Left kidney (tissue), 8 donors: ENCODE results near the gene DEFB113. TPM values are rescaled to one million over a fixed set of nuclear protein-coding genes. Genes with fewer than 3 reads are reported as not detected.
"Not testable (repeated sequence)": the region's sequence is repeated elsewhere in the genome, so short reads cannot be mapped to it uniquely, and the experiment has no call there.

Source experiments
- DNase-seq: peaks from one replicate; pipeline ENCODE4 v3.0.0-alpha.2; 2013
- long read RNA-seq, 8 donors: transcript quantifications; one replicate each; lab custom pipeline, GENCODE V29; 2026
- polyA plus RNA-seq: library from polyadenylated mRNA; unstranded; fragments of 120-200 nt; gene quantifications from one replicate; pipeline ENCODE4 v1.2.1, GENCODE V29; 2013; ENCODE audit not compliant: insufficient read length

The DEFB113 gene
- not detected for polyA plus RNA-seq
- long read RNA-seq, donor 1: 0 reads
- long read RNA-seq, donor 2: 0 reads
- long read RNA-seq, donor 3: 0 reads
- long read RNA-seq, donor 4: 0 reads
- long read RNA-seq, donor 5: 0 reads
- long read RNA-seq, donor 6: 0 reads
- long read RNA-seq, donor 7: 0 reads
- long read RNA-seq, donor 8: 0 reads

DNA sequence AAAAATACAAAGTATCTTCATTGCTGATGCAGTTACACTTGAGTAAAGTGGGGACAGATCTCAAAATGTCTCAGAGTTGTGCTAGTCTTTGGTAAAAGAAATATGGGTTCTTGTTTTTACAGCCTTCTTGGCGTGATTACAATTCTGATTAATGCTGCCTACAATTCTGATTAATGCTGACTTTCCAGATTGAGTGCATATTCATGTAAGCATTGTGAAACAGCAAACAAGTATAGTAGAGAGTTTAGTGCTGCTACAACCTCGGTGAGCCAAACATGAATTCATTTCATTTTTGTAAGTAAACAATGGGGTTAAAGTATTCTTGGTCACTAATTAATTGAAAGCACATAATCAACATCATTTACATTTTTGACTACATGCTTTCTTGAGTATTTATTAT, at the start of gene DEFB113:
DEFB113 (minus strand) TSS at position 21 of the 400 bp plus-strand sequence; CDS start at position 21, 0 bp downstream.
- DNase-seq: no peak

- no peak for DNase-seq
Measured at GRCh38 chr6:50007819-50008218, 38.4 kb upstream of the DEFB113 start.

- no peak for DNase-seq
Measured at GRCh38 chr6:50003139-50003538, 33.7 kb upstream of the DEFB113 start.

- DNase-seq: no peak
Measured at GRCh38 chr6:49995278-49995677, 25.9 kb upstream of the DEFB113 start.

GRCh38 chr6:49988900-49989299, 19.5 kb upstream of the DEFB113 start:
- DNase-seq: no peak

DNA sequence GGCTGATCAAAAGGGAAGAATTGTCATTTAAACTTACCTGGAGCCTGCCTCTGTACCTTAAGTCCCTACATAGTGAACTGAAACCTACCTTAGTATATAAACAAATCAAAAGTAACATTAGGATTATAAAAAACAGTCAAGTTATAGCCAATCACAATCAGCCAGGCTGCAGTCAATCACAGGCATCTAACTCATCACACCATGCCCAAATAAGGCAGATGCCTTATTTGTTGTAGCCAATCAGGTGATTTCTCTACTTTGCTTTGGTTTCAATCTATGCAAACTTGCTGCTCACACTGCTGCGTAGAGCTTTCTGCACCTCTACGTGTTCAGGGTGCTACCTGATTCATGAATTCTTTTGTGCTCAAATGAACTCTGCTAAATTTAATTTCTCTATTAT, 18.3 kb upstream of the DEFB113 start:
- DNase-seq: no peak

DNA sequence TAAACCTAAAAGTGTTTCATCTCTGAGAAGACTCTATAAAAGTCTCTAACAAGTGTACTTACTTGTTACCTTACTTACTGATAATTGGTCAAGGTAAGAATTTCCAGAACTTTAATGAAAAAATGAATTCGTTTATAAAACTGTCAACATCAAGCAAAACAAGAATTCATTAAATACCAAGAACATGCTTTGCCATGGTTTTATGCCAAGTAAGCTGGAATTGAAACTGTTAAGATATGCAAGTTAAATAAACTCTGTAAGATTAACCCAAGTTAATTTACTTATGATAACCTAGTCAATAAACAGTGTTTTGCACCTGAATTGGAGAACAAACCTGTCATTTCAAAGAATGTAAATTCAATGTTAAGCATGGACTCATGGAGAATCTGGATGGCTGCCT, 17.1 kb upstream of the DEFB113 start:
- no peak for DNase-seq

DNA sequence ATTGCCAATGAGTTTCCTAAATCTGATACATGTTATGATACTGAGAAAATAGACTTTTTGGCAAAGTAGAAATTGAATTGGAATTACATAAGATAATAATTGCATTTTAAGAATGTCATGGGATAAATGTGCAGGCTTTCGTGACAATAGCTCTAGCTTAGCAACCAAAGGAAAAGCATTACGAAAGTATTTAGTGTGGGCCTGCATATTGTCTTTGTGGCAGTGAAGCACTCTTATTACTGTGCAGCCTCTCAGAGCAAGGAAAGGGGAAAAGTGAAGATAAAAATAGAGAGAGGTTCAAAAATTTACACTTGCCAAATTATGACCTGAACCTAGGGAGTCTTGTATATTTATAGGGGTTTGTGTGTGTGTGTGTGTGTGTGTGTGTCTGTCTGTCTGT, 12.6 kb upstream of the DEFB113 start:
- DNase-seq: no peak

- no peak for DNase-seq
Measured at GRCh38 chr6:49980898-49981297, 11.5 kb upstream of the DEFB113 start.

DNA sequence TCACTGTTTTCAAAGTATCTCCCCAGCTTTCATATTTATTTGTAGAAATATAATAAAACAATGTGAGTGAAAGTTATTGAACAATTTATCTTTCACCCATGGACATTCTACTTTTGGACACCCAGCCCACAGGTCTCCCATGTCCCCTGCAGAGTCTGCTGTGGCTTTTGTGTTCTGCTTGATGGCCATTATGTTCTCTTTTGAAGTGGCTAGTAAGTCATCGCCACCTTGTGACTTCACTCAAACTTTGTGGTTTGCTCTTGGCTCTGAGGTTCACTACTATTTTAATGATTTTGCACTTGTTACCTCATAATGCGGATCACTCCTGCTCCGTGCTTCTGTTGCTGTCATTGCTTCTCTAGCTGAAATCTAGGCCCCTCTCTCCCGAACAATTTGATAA, 10.2 kb upstream of the DEFB113 start:
- no peak for DNase-seq

GRCh38 chr6:49978332-49979226, 9.2 kb upstream of the DEFB113 start:
- DNase-seq: no peak

DNA sequence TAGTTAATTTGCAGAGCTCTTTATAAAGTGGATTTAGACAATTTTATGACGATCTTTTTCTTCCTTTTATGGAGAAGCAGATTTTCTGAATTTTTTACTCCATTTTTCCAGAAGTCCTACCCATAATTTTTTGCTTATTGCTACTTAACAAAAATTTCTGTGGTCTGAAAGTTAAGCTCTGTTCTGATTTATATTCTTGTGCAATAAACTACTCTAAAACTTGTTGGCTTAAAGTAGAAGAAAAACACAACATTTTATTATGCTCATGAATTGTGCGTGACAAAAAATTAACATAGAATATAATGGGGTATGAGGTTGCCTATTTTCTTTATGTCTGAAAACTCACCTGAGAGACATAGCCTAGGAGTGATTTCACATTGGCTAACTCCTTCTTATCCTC, 2.6 kb downstream of the DEFB113 start:
- no peak for DNase-seq

GRCh38 chr6:49966334-49966733, 3.1 kb downstream of the DEFB113 start:
- no peak for DNase-seq

GRCh38 chr6:49964064-49964463, 5.4 kb downstream of the DEFB113 start, which contains the start of gene DEFB114:
TSS of gene DEFB114 (minus strand) at chr6:49964164. CDS start at chr6:49964105, 59 bp downstream.
- no peak for DNase-seq

- DNase-seq: no peak
Measured at GRCh38 chr6:49958180-49958579, 11.2 kb downstream of the DEFB113 start.

GRCh38 chr6:49955847-49956246, 13.6 kb downstream of the DEFB113 start:
- DNase-seq: no peak

DNA sequence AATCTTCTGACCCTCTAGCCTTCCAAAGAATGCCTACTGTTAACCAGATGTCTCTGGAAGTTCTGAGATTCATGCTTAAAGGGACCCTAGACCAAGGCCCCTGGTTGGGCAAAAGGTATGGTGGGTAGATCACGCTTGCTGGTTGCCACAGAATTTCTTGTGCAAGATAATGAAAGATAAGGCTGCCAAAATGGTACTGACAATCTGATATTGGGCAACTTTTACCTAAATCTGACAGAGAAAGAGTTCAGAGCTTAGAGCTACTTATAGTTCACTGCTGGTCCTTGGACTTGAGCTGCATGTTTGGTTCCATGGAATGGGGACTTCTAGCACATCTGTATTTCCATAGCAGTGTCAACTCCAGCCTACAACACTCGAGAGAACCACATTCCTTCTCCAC, 17.5 kb downstream of the DEFB113 start:
- no peak for DNase-seq

- no peak for DNase-seq
Measured at GRCh38 chr6:49950415-49950751, 19.0 kb downstream of the DEFB113 start.

DNA sequence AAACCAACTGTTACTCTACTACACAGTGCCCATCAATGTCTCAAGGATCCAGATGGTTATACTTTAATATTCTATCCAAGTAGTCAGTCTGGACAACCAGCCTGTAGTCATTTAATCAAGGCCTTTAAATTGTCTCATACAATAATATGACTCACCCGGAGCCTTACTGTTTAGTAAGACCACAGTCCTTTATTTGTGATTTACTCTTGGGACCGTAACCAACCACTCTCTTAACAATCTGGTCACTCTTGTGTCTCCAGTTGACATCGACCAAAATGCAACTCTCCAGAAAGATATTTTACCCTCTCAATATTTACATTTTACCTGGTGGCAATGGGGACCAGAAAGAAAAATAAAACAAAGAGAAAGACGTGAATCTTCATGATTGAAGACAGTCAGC, 20.4 kb downstream of the DEFB113 start:
- no peak for DNase-seq

DNA sequence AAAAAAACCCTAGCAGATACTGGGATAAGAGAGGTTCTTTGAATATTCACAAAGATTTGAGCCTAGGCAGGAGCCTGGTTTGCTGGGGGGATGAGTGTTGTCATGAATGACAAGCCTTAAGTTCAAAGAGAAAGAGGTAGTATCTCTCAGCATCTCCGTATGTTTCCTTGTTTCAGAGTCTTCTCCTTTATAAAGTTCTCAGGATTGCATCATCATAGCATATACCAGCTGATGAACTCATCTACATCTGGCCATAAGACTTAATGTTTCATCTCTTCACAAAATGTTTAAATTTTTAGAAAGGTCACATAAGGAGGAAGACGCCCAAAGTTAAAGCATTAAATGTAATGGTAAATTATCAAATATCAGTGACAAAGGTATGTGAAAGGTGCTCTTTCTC, 22.6 kb downstream of the DEFB113 start:
- no peak for DNase-seq

DNA sequence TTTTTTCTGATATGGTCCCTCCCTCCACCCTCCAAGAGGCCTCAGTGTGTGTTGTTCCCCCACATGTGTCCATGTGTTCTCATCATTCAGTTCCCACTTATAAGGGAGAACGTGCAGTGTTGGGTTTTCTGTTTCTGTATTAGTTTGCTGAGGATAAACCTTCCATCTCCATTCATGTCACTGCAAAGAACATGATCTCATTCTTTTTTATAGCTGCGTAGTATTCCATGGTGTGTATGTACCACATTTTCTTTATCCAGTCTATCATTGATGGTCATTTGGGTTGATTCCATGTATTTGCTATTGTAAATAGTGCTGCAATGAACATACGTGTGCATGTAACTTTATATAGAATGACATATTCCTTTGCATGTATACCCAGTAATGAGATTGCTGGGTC, 25.4 kb downstream of the DEFB113 start:
- not testable (repeated sequence) for DNase-seq

- DNase-seq: no peak
Measured at GRCh38 chr6:49939993-49940498, 29.4 kb downstream of the DEFB113 start.

- DNase-seq: no peak
Measured at GRCh38 chr6:49937811-49938210, 31.6 kb downstream of the DEFB113 start.

- DNase-seq: no peak
Measured at GRCh38 chr6:49937017-49937416, 32.4 kb downstream of the DEFB113 start.
